Hepatocyte (in vitro differentiated cells): ENCODE data around the gene MYOCOS. TPM values are rescaled to one million over a fixed set of nuclear protein-coding genes. Genes with fewer than 3 reads are reported as not detected.

Experiments used
- DNase-seq: peaks from one replicate; pipeline ENCODE4 v3.0.0-alpha.2; 2016; ENCODE audit warnings: low spot score
- H2AFZ ChIP-seq: fragments of 200-600 bp; sonication (generic); 2 replicates; pipeline ENCODE4 v1.6.0; 2016; ENCODE audit warnings: antibody characterized with exemption, mild to moderate bottlenecking
- H3K27ac ChIP-seq: fragments of 200-600 bp; sonication (generic); 2 replicates; pipeline ENCODE4 v1.5.1; 2016; ENCODE audit warnings: mild to moderate bottlenecking
- H3K27me3 ChIP-seq: fragments of 200-600 bp; sonication (generic); 2 replicates; pipeline ENCODE4 v1.6.1; 2016
- H3K36me3 ChIP-seq: fragments of 200-600 bp; sonication (generic); replicated peaks from 2 replicates; pipeline ENCODE4 v1.5.1; 2016; ENCODE audit warnings: low read depth; ENCODE audit not compliant: insufficient read depth
- H3K4me1 ChIP-seq: fragments of 200-600 bp; sonication (generic); 2 replicates; pipeline ENCODE4 v1.5.1; 2016; ENCODE audit warnings: mild to moderate bottlenecking, moderate library complexity; ENCODE audit not compliant: insufficient read depth
- H3K4me2 ChIP-seq: fragments of 200-600 bp; sonication (generic); 2 replicates; pipeline ENCODE4 v1.6.0; 2016
- H3K4me3 ChIP-seq: fragments of 200-600 bp; sonication (generic); 2 replicates; pipeline ENCODE4 v1.5.1; 2016; ENCODE audit warnings: mild to moderate bottlenecking
- H3K79me2 ChIP-seq: fragments of 200-600 bp; sonication (generic); 2 replicates; pipeline ENCODE4 v1.6.0; 2017; ENCODE audit warnings: mild to moderate bottlenecking
- H3K9me2 ChIP-seq: fragments of 200-600 bp; sonication (generic); replicated peaks from 2 replicates; pipeline ENCODE4 v1.6.0; 2017; ENCODE audit warnings: mild to moderate bottlenecking; ENCODE audit not compliant: insufficient read depth
- H3K9me3 ChIP-seq: fragments of 200-600 bp; sonication (generic); 2 replicates; pipeline ENCODE4 v1.5.1; 2016; ENCODE audit warnings: low read depth, mild to moderate bottlenecking
- H4K20me1 ChIP-seq: fragments of 200-600 bp; sonication (generic); 2 replicates; pipeline ENCODE4 v1.6.0; 2016; ENCODE audit warnings: mild to moderate bottlenecking; ENCODE audit not compliant: insufficient read depth, poor library complexity, severe bottlenecking
- CTCF ChIP-seq: fragments of 200-600 bp; sonication (generic); IDR thresholded peaks from 2 replicates; pipeline ENCODE4 v1.5.1; 2016; ENCODE audit warnings: antibody characterized with exemption, mild to moderate bottlenecking; ENCODE audit not compliant: poor library complexity
- EZH2 ChIP-seq: fragments of 200-600 bp; sonication (generic); IDR thresholded peaks from 2 replicates; pipeline ENCODE4 v1.6.1; 2016; ENCODE audit warnings: antibody characterized with exemption, mild to moderate bottlenecking, borderline replicate concordance
- EZH2phosphoT487 ChIP-seq: fragments of 200-600 bp; sonication (generic); IDR thresholded peaks from one replicate; pipeline ENCODE4 v1.6.1; 2018; ENCODE audit warnings: antibody characterized with exemption, mild to moderate bottlenecking, low read depth, moderate library complexity; ENCODE audit not compliant: unreplicated experiment, severe bottlenecking
- WGBS: methylation state at CpG from one replicate; pipeline ENCODE4 v1.1.6; 2016; ENCODE audit warnings: low lambda C conversion rate; ENCODE audit errors: missing lambda C conversion rate; 5-methylcytosine and 5-hydroxymethylcytosine counted together
- polyA plus RNA-seq: library from polyadenylated mRNA; unstranded; fragments of >200 nt; fragmentation: Nextera tagmentation; extraction: Ambion mirVana; gene quantifications from 2 replicates; pipeline ENCODE4 v1.2.1, GENCODE V29; 2016
- total RNA-seq: library from RNA; depleted of rRNA; stranded (reverse); fragments of >200 nt; gene quantifications from 2 replicates; pipeline ENCODE4 v1.2.3, GENCODE V29; 2014

Gene MYOCOS
- total and polyA plus RNA-seq, 2 experiments from 2014 or later = not detected

DNA sequence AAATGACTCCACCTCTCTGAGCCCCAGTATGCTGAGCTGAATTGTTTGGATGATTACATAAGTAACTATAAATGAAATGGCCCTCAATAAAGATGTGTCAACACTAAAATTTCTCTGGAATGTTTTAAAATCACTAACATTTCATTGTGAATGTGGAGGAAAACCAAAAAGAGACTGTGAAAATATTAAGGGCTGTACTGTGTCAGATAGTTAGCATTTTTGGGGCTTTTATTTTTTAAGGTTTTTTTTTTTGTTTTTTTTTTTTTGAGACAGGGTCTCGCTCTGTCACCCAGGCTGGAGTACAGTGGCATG, 24.2 kb downstream of the MYOCOS start:
- no peak for DNase-seq
- Histone ChIP-seq H3K4me1 (peaks cover 4% of the 10 kb centered on the region), H3K36me3 (no peaks in the 10 kb centered on the region), H3K9me2 (no peaks in the 10 kb centered on the region), H4K20me1 (no peaks in the 10 kb centered on the region), H3K4me2 (no peak overlapping the region), H2AFZ (no peak overlapping the region), H3K9me3 (no peaks in the 10 kb centered on the region), H3K27ac (no peak overlapping the region), H3K27me3 (no peaks in the 10 kb centered on the region), H3K4me3 (no peak overlapping the region), H3K79me2 (no peaks in the 10 kb centered on the region)
- WGBS = 100% methylated on average over 1 of the region's 1 CpG
- TF ChIP-seq CTCF = no peak
- TF ChIP-seq EZH2 = no peak
- TF ChIP-seq EZH2phosphoT487 = no peak

DNA sequence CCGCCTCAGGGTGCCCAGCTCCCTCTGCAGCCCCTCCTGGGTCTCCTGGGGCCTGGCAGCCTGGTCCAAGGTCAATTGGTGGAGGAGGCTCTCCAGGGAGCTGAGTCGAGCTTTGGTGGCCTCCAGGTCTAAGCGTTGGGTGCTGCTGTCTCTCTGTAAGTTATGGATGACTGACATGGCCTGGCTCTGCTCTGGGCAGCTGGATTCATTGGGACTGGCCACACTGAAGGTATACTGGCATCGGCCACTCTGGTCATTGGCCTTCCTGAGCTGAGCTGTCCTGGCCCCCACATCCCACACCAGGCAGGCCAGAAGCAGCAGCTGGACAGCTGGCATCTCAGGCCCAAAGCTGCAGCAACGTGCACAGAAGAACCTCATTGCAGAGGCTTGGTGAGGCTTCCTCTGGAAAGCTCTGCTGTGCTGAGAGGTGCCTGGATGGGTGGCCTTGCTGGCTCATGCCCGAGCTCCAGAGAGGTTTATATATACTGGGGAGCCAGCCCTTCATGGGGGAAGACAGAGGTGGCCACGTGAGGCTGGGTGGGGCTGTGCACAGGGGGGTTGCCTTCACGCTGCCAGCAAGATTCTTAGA, 30.3 kb downstream of the MYOCOS start, which contains the start of gene MYOC:
TSS of gene MYOC (minus strand) at position 455 of the 589 bp plus-strand sequence. CDS start at position 378, 77 bp downstream.
- H3K4me3 ChIP-seq = no peak within 1 kb of the TSS
- H3K27me3 ChIP-seq = no peaks in the 10 kb centered on the region
- H3K79me2 ChIP-seq = no peaks in the 10 kb centered on the region
- H3K9me2 ChIP-seq = no peaks in the 10 kb centered on the region
- 85% methylated on average over 8 of the region's 8 CpGs for WGBS
- TF ChIP-seq EZH2phosphoT487 = no peak
- no peak for TF ChIP-seq EZH2
- no peak for TF ChIP-seq CTCF
- H3K9me3 ChIP-seq = no peaks in the 10 kb centered on the region
- no peak within 1 kb of the TSS for H2AFZ ChIP-seq
- no peaks in the 10 kb centered on the region for H3K36me3 ChIP-seq
- DNase-seq = no peak
- H4K20me1 ChIP-seq = no peaks in the 10 kb centered on the region
- peak within 1 kb of the TSS; percentile 34 for H3K4me2 ChIP-seq
- no peak within 1 kb of the TSS for H3K27ac ChIP-seq
- peaks cover 22% of the 10 kb centered on the region for H3K4me1 ChIP-seq

DNA sequence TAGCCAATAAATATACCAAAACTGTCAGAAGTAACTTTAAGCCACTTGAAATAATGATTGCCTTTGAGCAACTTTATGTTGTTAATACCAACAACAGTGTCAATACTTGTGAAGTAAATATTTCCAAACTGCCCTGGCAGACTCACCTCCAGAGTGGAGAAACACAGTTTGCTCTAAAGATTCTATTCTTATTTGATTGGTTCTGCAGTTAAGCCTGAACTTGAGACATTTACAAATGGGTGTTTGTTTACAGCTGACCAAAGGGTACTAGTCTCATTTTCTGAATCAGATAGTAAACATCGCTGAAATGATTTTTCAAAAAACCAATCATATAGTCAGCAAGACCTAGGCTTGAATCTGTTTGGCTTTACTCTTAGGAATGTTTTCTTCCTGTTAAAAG, 31.8 kb downstream of the MYOCOS start:
- Histone ChIP-seq H3K4me3 (no peak overlapping the region), H2AFZ (peak overlapping the region; percentile 43), H4K20me1 (no peaks in the 10 kb centered on the region), H3K4me1 (peaks cover 22% of the 10 kb centered on the region), H3K79me2 (no peaks in the 10 kb centered on the region), H3K9me3 (no peaks in the 10 kb centered on the region), H3K4me2 (peak overlapping the region; percentile 34), H3K27me3 (no peaks in the 10 kb centered on the region), H3K27ac (peak overlapping the region; percentile 87), H3K36me3 (no peaks in the 10 kb centered on the region), H3K9me2 (no peaks in the 10 kb centered on the region)
- 69% methylated on average over 1 of the region's 1 CpG for WGBS
- no peak for DNase-seq
- TF ChIP-seq EZH2phosphoT487 (no peak), EZH2 (no peak), CTCF (no peak)
